Spleen (tissue), 3 donors: ENCODE results near the gene FAM89A.

Experiments
- POLR2A ChIP-seq, 3 donors: fragments of 450-650 bp; IDR thresholded peaks; one replicate each; pipeline ENCODE4 v1.5.1; 2017; ENCODE audit warnings: antibody characterized with exemption in 3 of 3, mild to moderate bottlenecking in 1 of 3
- POLR2AphosphoS5 ChIP-seq, 3 donors: sonication (generic); formaldehyde crosslinking; IDR thresholded peaks; one replicate each; pipeline ENCODE4 v1.5.1; 2017; ENCODE audit warnings: antibody characterized with exemption in 3 of 3

DNA sequence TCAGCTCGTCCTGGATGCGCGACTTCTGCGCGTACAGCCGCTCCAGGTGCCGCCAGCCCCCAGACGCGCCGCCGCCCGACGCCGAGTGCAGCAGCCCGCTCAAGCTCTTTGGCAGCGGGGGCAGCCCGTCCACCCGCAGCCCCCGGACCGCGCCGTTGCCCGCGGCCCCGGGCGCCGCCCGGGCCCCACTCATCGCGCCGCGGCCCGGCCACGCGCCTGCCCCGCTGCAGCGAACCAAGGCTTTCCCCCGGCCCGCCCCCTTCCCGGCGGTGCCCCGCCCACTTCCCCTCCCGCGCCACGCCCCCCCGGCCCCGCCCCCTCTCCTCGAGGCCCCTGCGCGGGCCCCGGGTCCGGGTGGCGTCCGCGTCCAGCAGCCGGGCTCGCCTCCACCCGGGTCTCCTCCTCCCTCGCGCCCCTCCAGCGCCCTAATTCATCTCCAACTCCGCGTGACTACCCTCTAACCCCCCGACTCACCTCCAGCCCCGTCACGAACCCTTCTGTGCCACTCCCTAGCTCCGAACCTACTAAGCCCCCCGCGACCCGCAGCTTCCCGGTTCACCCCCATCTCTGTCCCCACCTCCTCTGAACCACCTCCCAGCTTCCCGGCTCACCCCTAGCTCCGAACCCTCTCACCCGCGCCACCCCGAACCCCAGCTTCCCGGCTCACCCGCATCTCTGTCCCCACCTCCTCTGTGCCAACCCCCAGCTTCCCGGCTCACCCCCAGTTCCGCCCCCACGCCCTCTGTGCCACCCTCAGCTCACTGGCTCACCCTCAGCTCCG lies at the start of gene FAM89A:
- TF ChIP-seq POLR2AphosphoS5 (IDR thresholded peaks at IDR 0.05), result peak; percentile 63 to 74 (median 67)
- no peak for TF ChIP-seq POLR2A (IDR thresholded peaks at IDR 0.05)
